ENCODE measurements around the gene GALNT6. TPM values are rescaled to one million over a fixed set of nuclear protein-coding genes. Genes with fewer than 3 reads are reported as not detected.

The GALNT6 gene
- total and polyA plus RNA-seq, 9 of the 15 experiments (the other 6 are each of a cell fraction or from before 2014, with no cell fraction given): 1.5 to 8.6 (median 5.1) TPM

- no peaks in the 10 kb centered on the region for H3K9me1 ChIP-seq (ENCODE audit: control insufficient read depth, insufficient read depth, low read length)
Measured at GRCh38 chr12:51349026-51349425, 42.2 kb downstream of the GALNT6 start.

More at GRCh38 chr12:51349026-51349425, 42.2 kb downstream of the GALNT6 start:
- CTCF ChIA-PET (ENCODE audit: low intra/inter-chr PET ratio): no interaction called here
- Histone ChIP-seq H3K4me3 (no peak overlapping the region), H3K27ac (ENCODE audit: extremely low read depth, low read depth, low read length) (no peak overlapping the region), H3K36me3 (ENCODE audit: control insufficient read depth, insufficient read depth, low read length) (no peaks in the 10 kb centered on the region), H3K9ac (ENCODE audit: insufficient read depth in 1 of 2, low read depth in 2 of 2, low read length in 2 of 2) (no peak overlapping the region), H2AFZ (ENCODE audit: low read depth, low read length) (no peak overlapping the region), H3K79me2 (ENCODE audit: control insufficient read depth, insufficient read depth, low read length) (no peaks in the 10 kb centered on the region), H3K27me3 (ENCODE audit: control insufficient read depth in 2 of 2, insufficient read depth in 2 of 2, low read length in 2 of 2) (no peaks in the 10 kb centered on the region), H4K20me1 (replicated peaks; ENCODE audit: control insufficient read depth, insufficient read depth, low read length) (no peaks in the 10 kb centered on the region), H3K9me3 (replicated peaks; ENCODE audit: control insufficient read depth, insufficient read depth, low read depth, low read length) (no peaks in the 10 kb centered on the region), H3K4me1 (replicated peaks in 1 of 2; ENCODE audit: control insufficient read depth in 2 of 2, insufficient read depth in 2 of 2, low read length in 2 of 2) (peaks cover 8 to 14% of the 10 kb centered on the region in 2 experiments; a peak in 4 of 5 replicates), H3K4me2 (ENCODE audit: insufficient read depth, low read length) (no peak overlapping the region)
- no peak for TF ChIP-seq MLX (CRISPR knock-in tag; conservative IDR thresholded peaks at IDR 0.05)
- TF ChIP-seq DIDO1 (tag; IDR thresholded peaks at IDR 0.05; ENCODE audit: low read depth): no peak
- TF ChIP-seq SMARCA5 (IDR thresholded peaks at IDR 0.05): no peak
- TF ChIP-seq MAFF (IDR thresholded peaks at IDR 0.05; ENCODE audit: low read length): no peak
- no peak for TF ChIP-seq RBM15 (IDR thresholded peaks at IDR 0.05; ENCODE audit: insufficient read depth, low read length)
- TF ChIP-seq ZNF398 (CRISPR knock-in tag; IDR thresholded peaks at IDR 0.05): no peak
- TF ChIP-seq IRF9 (tag; IDR thresholded peaks at IDR 0.05): no peak
- POLR2A ChIA-PET: interaction anchor here (0.9 to 1.0 kb wide), 2 partner anchors 13 to 111 kb away, joined by 3 to 4 read pairs; partner anchors contain the start of gene DAZAP2
- BruUV-seq (replicated peaks): no TSS peak
- intact Hi-C loops (cut with micrococcal nuclease) (no loop called here), in situ Hi-C loops (cut with MboI) (no loop called here)
- ATAC-seq (no peak), DNase-seq (ENCODE audit: extremely low read depth in 1 of 4, low spot score in 3 of 4) (no peak), FAIRE-seq (no peak)
- 50% methylated on average over 5 of the region's 5 CpGs for WGBS (ENCODE audit: insufficient coverage, low coverage, missing lambda C conversion rate)
